Effector memory CD4-positive, alpha-beta T cell (primary cell): ENCODE results near the gene C20orf202.
"Not testable (repeated sequence)": the region's sequence is repeated elsewhere in the genome, so short reads cannot be mapped to it uniquely, and the experiment has no call there.

Experiments
- DNase-seq, 3 donors: peaks; one replicate each; pipeline ENCODE4 v3.0.0-alpha.2; 2020
- H3K27ac ChIP-seq: 2 replicates; pipeline ENCODE4 v1.7.0; 2013; ENCODE audit warnings: mild to moderate bottlenecking, low read length, moderate library complexity; ENCODE audit not compliant: insufficient read depth, poor library complexity, severe bottlenecking
- H3K27me3 ChIP-seq: replicated peaks from 2 replicates; pipeline ENCODE4 v1.7.0; 2013; ENCODE audit warnings: mild to moderate bottlenecking, low read length; ENCODE audit not compliant: insufficient read depth, control insufficient read depth, poor library complexity, severe bottlenecking
- H3K36me3 ChIP-seq: 2 replicates; pipeline ENCODE4 v1.7.0; 2013; ENCODE audit warnings: mild to moderate bottlenecking, low read length, moderate library complexity; ENCODE audit not compliant: control insufficient read depth, insufficient read depth
- H3K4me1 ChIP-seq: 2 replicates; pipeline ENCODE4 v1.7.0; 2013; ENCODE audit warnings: low read length, mild to moderate bottlenecking; ENCODE audit not compliant: control insufficient read depth, insufficient read depth, poor library complexity, severe bottlenecking
- H3K4me3 ChIP-seq: 2 replicates; pipeline ENCODE4 v1.7.0; 2013; ENCODE audit warnings: low read length, low read depth, mild to moderate bottlenecking; ENCODE audit not compliant: insufficient read depth, poor library complexity, severe bottlenecking
- H3K9me3 ChIP-seq: 2 replicates; pipeline ENCODE4 v1.7.0; 2013; ENCODE audit warnings: mild to moderate bottlenecking, low read length, moderate library complexity; ENCODE audit not compliant: control insufficient read depth

Gene C20orf202

GRCh38 chr20:1240549-1240948 lies 37.3 kb downstream of the C20orf202 start:
- no peak overlapping the region for H3K4me3 ChIP-seq
- H3K27ac ChIP-seq, result no peak overlapping the region
- H3K9me3 ChIP-seq, result no peaks in the 10 kb centered on the region
- no peaks in the 10 kb centered on the region for H3K36me3 ChIP-seq
- no peaks in the 10 kb centered on the region for H3K4me1 ChIP-seq
- no peak for DNase-seq
- H3K27me3 ChIP-seq, result no peaks in the 10 kb centered on the region

- no peak for DNase-seq
- no peak overlapping the region for H3K4me3 ChIP-seq
- no peaks in the 10 kb centered on the region for H3K36me3 ChIP-seq
- no peaks in the 10 kb centered on the region for H3K4me1 ChIP-seq
- H3K27me3 ChIP-seq, result no peaks in the 10 kb centered on the region
- no peaks in the 10 kb centered on the region for H3K9me3 ChIP-seq
- no peak overlapping the region for H3K27ac ChIP-seq
These were observed 38.2 kb downstream of the C20orf202 start for GRCh38 chr20:1241456-1241855.

- H3K27ac ChIP-seq, result no peak overlapping the region
- H3K4me1 ChIP-seq, result no peaks in the 10 kb centered on the region
- H3K4me3 ChIP-seq, result no peak overlapping the region
- no peaks in the 10 kb centered on the region for H3K36me3 ChIP-seq
- DNase-seq, result no peak
- H3K9me3 ChIP-seq, result no peaks in the 10 kb centered on the region
- H3K27me3 ChIP-seq, result no peaks in the 10 kb centered on the region
These were observed 38.8 kb downstream of the C20orf202 start for GRCh38 chr20:1242099-1242498.

- Histone ChIP-seq H3K4me1 (no peaks in the 10 kb centered on the region), H3K9me3 (no peaks in the 10 kb centered on the region), H3K27me3 (no peaks in the 10 kb centered on the region), H3K4me3 (no peak overlapping the region), H3K27ac (no peak overlapping the region), H3K36me3 (no peaks in the 10 kb centered on the region)
- no peak for DNase-seq
These were observed 39.3 kb downstream of the C20orf202 start for GRCh38 chr20:1242530-1242929.

GRCh38 chr20:1245578-1245977 lies 42.3 kb downstream of the C20orf202 start:
- Histone ChIP-seq H3K4me1 (no peaks in the 10 kb centered on the region), H3K9me3 (no peaks in the 10 kb centered on the region), H3K27ac (no peak overlapping the region), H3K36me3 (no peaks in the 10 kb centered on the region), H3K27me3 (no peaks in the 10 kb centered on the region), H3K4me3 (no peak overlapping the region)
- DNase-seq, result no peak

- no peaks in the 10 kb centered on the region for H3K9me3 ChIP-seq
- H3K4me3 ChIP-seq, result no peak overlapping the region
- H3K27ac ChIP-seq, result no peak overlapping the region
- no peaks in the 10 kb centered on the region for H3K27me3 ChIP-seq
- no peaks in the 10 kb centered on the region for H3K36me3 ChIP-seq
- DNase-seq, result no peak
- no peaks in the 10 kb centered on the region for H3K4me1 ChIP-seq
These were observed 44.4 kb downstream of the C20orf202 start for GRCh38 chr20:1247689-1248088.

- not testable (repeated sequence) for DNase-seq, H3K27ac ChIP-seq, H3K4me3 ChIP-seq, H3K27me3 ChIP-seq, H3K36me3 ChIP-seq, H3K9me3 ChIP-seq, H3K4me1 ChIP-seq
These were observed 47.0 kb downstream of the C20orf202 start for GRCh38 chr20:1250282-1250681.

- no peak overlapping the region for H3K27ac ChIP-seq
These were observed 49.2 kb downstream of the C20orf202 start for GRCh38 chr20:1252416-1252815.

GRCh38 chr20:1254254-1254653 lies 51.0 kb downstream of the C20orf202 start:
- DNase-seq, result no peak
- H3K36me3 ChIP-seq, result no peaks in the 10 kb centered on the region
- H3K9me3 ChIP-seq, result no peaks in the 10 kb centered on the region
- H3K27ac ChIP-seq, result no peak overlapping the region
- no peaks in the 10 kb centered on the region for H3K27me3 ChIP-seq
- H3K4me3 ChIP-seq, result no peak overlapping the region
- H3K4me1 ChIP-seq, result no peaks in the 10 kb centered on the region

More at GRCh38 chr20:1252416-1252815, 49.2 kb downstream of the C20orf202 start:
- Histone ChIP-seq H3K9me3 (no peaks in the 10 kb centered on the region), H3K4me1 (no peaks in the 10 kb centered on the region), H3K27me3 (no peaks in the 10 kb centered on the region), H3K4me3 (no peak overlapping the region), H3K36me3 (no peaks in the 10 kb centered on the region)
- no peak for DNase-seq

GRCh38 chr20:1255675-1256074 lies 52.4 kb downstream of the C20orf202 start:
- no peak overlapping the region for H3K27ac ChIP-seq
- no peaks in the 10 kb centered on the region for H3K4me1 ChIP-seq
- H3K36me3 ChIP-seq, result no peaks in the 10 kb centered on the region
- H3K27me3 ChIP-seq, result no peaks in the 10 kb centered on the region
- no peak for DNase-seq
- H3K4me3 ChIP-seq, result no peak overlapping the region
- no peaks in the 10 kb centered on the region for H3K9me3 ChIP-seq
